C4-2B (cell line): ENCODE measurements around the gene ZNF583.

ENCODE experiments used
- H3K27ac ChIP-seq: fragments of 450-650 bp; 2 replicates; pipeline ENCODE4 v1.5.1; 2017
- ZFX ChIP-seq: fragments of 450-650 bp; IDR thresholded peaks from 2 replicates; pipeline ENCODE4 v1.6.1; 2017
- TF ChIP-seq, protein P1 (sequence below): fragments of 450-650 bp; conservative IDR thresholded peaks from 2 replicates; pipeline ENCODE4 v1.5.1; 2017; ENCODE audit warnings: mild to moderate bottlenecking

Gene ZNF583

DNA sequence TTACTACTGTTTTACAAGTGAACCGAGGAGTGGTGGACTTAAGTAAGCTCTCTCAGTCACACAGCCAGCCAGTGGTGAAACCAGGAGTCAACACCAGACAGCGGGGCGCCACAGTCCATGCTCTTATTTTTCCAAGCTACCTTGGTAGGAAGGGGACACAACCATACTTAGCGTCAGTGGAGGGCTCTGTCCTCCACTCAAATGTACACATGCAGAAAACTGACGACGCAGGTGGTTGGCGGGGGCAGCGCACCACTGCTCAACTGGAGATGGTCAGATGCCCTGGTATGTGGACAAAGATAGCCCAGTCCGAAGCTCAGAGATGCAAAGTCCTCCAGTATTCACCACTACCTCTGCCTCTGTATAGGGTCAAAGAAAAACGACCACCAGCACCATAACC lies 72.0 kb downstream of the ZNF583 start:
- TF ChIP-seq, protein P1, sequence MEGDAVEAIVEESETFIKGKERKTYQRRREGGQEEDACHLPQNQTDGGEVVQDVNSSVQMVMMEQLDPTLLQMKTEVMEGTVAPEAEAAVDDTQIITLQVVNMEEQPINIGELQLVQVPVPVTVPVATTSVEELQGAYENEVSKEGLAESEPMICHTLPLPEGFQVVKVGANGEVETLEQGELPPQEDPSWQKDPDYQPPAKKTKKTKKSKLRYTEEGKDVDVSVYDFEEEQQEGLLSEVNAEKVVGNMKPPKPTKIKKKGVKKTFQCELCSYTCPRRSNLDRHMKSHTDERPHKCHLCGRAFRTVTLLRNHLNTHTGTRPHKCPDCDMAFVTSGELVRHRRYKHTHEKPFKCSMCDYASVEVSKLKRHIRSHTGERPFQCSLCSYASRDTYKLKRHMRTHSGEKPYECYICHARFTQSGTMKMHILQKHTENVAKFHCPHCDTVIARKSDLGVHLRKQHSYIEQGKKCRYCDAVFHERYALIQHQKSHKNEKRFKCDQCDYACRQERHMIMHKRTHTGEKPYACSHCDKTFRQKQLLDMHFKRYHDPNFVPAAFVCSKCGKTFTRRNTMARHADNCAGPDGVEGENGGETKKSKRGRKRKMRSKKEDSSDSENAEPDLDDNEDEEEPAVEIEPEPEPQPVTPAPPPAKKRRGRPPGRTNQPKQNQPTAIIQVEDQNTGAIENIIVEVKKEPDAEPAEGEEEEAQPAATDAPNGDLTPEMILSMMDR = no peak
- no peak for TF ChIP-seq ZFX

More for the DNA sequence above, 72.0 kb downstream of the ZNF583 start:
- no peak overlapping the region for H3K27ac ChIP-seq
